ENCODE measurements around the gene ZFYVE28. TPM values are rescaled to one million over a fixed set of nuclear protein-coding genes. Genes with fewer than 3 reads are reported as not detected.

The ZFYVE28 gene
- total RNA-seq, 1 donor: 10.5 TPM

- Histone ChIP-seq H3K79me2 (ENCODE audit: insufficient read depth, low read length) (no peaks in the 10 kb centered on the region), H3K4me2 (ENCODE audit: insufficient read depth, low read length) (no peak overlapping the region), H4K20me1 (ENCODE audit: insufficient read depth, low read length) (peaks cover 4% of the 10 kb centered on the region), H3K36me3 (ENCODE audit: insufficient read depth, low read length) (no peaks in the 10 kb centered on the region), H3K27me3 (ENCODE audit: insufficient read depth, low read length) (no peaks in the 10 kb centered on the region), H3K27ac (ENCODE audit: low read depth, low read length) (no peak overlapping the region), H3K4me3 (ENCODE audit: insufficient read depth, low read length) (no peak overlapping the region), H3K9me3 (ENCODE audit: low read depth, low read length) (no peaks in the 10 kb centered on the region), H2AFZ (ENCODE audit: low read length) (no peak overlapping the region), H3K4me1 (ENCODE audit: insufficient read depth, low read length) (no peaks in the 10 kb centered on the region)
- DNase-seq (ENCODE audit: insufficient read length, low spot score, missing footprints): no peak
- TF ChIP-seq CTCF (IDR thresholded peaks at IDR 0.05; ENCODE audit: extremely low read depth, low read depth, low read length): no peak
These were observed 135.2 kb downstream of the ZFYVE28 start for GRCh38 chr4:2283199-2283711.

GRCh38 chr4:2281575-2282343 is 136.7 kb downstream of the ZFYVE28 start:
- Histone ChIP-seq H2AFZ (ENCODE audit: low read length) (no peak overlapping the region), H3K27ac (ENCODE audit: low read depth, low read length) (no peak overlapping the region), H3K4me1 (ENCODE audit: insufficient read depth, low read length) (no peaks in the 10 kb centered on the region), H3K36me3 (ENCODE audit: insufficient read depth, low read length) (no peaks in the 10 kb centered on the region), H3K4me2 (ENCODE audit: insufficient read depth, low read length) (no peak overlapping the region), H4K20me1 (ENCODE audit: insufficient read depth, low read length) (peaks cover 4% of the 10 kb centered on the region), H3K4me3 (ENCODE audit: insufficient read depth, low read length) (no peak overlapping the region), H3K9me3 (ENCODE audit: low read depth, low read length) (no peaks in the 10 kb centered on the region), H3K27me3 (ENCODE audit: insufficient read depth, low read length) (no peaks in the 10 kb centered on the region), H3K79me2 (ENCODE audit: insufficient read depth, low read length) (no peaks in the 10 kb centered on the region)
- no peak for DNase-seq (ENCODE audit: insufficient read length, low spot score, missing footprints)
- peak; percentile 29 for TF ChIP-seq CTCF (IDR thresholded peaks at IDR 0.05; ENCODE audit: extremely low read depth, low read depth, low read length)

- Histone ChIP-seq H4K20me1 (ENCODE audit: insufficient read depth, low read length) (peaks cover 4% of the 10 kb centered on the region), H3K27me3 (ENCODE audit: insufficient read depth, low read length) (no peaks in the 10 kb centered on the region), H3K36me3 (ENCODE audit: insufficient read depth, low read length) (no peaks in the 10 kb centered on the region), H3K79me2 (ENCODE audit: insufficient read depth, low read length) (no peaks in the 10 kb centered on the region), H2AFZ (ENCODE audit: low read length) (no peak overlapping the region), H3K9me3 (ENCODE audit: low read depth, low read length) (no peaks in the 10 kb centered on the region), H3K27ac (ENCODE audit: low read depth, low read length) (no peak overlapping the region), H3K4me1 (ENCODE audit: insufficient read depth, low read length) (no peaks in the 10 kb centered on the region), H3K4me2 (ENCODE audit: insufficient read depth, low read length) (no peak overlapping the region), H3K4me3 (ENCODE audit: insufficient read depth, low read length) (no peak overlapping the region)
- no peak for DNase-seq (ENCODE audit: insufficient read length, low spot score, missing footprints)
- TF ChIP-seq CTCF (IDR thresholded peaks at IDR 0.05; ENCODE audit: extremely low read depth, low read depth, low read length): peak; percentile 19
These were observed 137.7 kb downstream of the ZFYVE28 start for GRCh38 chr4:2280531-2281300.

- no peak overlapping the region for H3K27ac ChIP-seq (ENCODE audit: low read depth, low read length)
- peaks cover 4% of the 10 kb centered on the region for H4K20me1 ChIP-seq (ENCODE audit: insufficient read depth, low read length)
- no peak overlapping the region for H2AFZ ChIP-seq (ENCODE audit: low read length)
- no peak overlapping the region for H3K4me3 ChIP-seq (ENCODE audit: insufficient read depth, low read length)
- DNase-seq (ENCODE audit: insufficient read length, low spot score, missing footprints): no peak
- H3K9me3 ChIP-seq (ENCODE audit: low read depth, low read length): no peaks in the 10 kb centered on the region
- no peaks in the 10 kb centered on the region for H3K79me2 ChIP-seq (ENCODE audit: insufficient read depth, low read length)
- no peaks in the 10 kb centered on the region for H3K36me3 ChIP-seq (ENCODE audit: insufficient read depth, low read length)
- no peaks in the 10 kb centered on the region for H3K27me3 ChIP-seq (ENCODE audit: insufficient read depth, low read length)
- H3K4me2 ChIP-seq (ENCODE audit: insufficient read depth, low read length): no peak overlapping the region
- no peaks in the 10 kb centered on the region for H3K4me1 ChIP-seq (ENCODE audit: insufficient read depth, low read length)
- no peak for TF ChIP-seq CTCF (IDR thresholded peaks at IDR 0.05; ENCODE audit: extremely low read depth, low read depth, low read length)
These were observed 140.5 kb downstream of the ZFYVE28 start for GRCh38 chr4:2277956-2278355.

All from osteoblast (primary cell).